Hematopoietic multipotent progenitor cell treated with erythropoietin and hydrocortisone succinate and interleukin-3 and kit ligand, for 4 days (in vitro differentiated cells): ENCODE results near the gene TPM2.

ENCODE experiments used
- DNase-seq: peaks from one replicate; pipeline ENCODE4 v3.0.0-alpha.2; 2015

Gene TPM2

DNA sequence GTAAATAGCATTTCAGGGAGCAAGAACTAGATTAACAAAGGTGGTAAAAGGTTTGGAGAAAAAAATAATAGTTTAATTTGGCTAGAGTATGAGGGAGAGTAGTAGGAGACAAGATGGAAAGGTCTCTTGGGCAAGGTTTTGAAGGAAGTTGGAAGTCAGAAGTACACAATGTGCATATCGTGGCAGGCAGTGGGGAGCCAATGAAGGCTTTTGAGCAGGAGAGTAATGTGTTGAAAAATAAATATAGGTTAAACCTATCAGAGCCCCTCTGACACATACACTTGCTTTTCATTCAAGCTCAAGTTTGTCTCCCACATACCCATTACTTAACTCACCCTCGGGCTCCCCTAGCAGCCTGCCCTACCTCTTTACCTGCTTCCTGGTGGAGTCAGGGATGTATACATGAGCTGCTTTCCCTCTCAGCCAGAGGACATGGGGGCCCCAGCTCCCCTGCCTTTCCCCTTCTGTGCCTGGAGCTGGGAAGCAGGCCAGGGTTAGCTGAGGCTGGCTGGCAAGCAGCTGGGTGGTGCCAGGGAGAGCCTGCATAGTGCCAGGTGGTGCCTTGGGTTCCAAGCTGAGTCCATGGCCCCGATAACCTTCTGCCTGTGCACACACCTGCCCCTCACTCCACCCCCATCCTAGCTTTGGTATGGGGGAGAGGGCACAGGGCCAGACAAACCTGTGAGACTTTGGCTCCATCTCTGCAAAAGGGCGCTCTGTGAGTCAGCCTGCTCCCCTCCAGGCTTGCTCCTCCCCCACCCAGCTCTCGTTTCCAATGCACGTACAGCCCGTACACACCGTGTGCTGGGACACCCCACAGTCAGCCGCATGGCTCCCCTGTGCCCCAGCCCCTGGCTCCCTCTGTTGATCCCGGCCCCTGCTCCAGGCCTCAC, 16.3 kb downstream of the TPM2 start, which contains the start of gene CA9:
TSS of gene CA9 (plus strand) at position 797 of the 893 bp plus-strand sequence. CDS start at position 829, 32 bp downstream.
- DNase-seq = no peak

DNA sequence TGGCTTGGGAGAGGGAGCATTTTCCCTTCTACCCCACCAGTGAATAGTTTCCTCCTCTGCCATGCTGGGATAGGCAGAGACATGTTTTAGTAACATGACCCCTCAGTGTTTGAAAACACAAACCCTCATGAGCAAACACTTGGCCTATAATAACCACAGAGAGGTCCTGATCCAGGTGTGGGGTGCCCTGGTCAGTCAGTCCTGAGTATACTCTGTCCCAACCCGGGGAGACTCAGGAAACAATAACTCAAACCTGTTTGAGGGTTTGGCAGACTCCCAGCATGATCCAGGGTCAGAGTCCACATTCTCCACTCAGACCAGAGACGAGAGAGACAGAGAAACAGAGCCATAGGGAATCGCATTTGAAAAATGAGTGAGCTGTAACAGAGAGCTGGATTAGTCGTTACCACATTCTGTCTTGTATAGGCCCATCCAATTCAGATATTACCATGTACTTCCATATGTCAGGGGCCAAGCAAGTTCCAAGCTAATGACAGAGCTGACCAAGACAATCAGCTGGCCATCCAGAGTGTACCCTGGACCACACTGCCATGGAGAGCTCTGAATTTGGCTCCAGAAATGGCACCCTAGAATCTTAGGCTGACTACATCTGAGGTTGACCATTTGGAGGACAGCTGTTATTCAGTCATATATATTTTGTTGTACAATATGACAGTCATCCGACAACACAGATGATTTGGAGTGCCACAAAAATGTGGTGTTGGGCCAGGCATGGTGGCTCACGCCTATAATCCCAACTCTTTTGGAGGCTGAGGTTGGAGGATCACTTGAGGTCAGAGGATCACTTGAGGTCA, 20.2 kb downstream of the TPM2 start:
- DNase-seq = no peak

DNA sequence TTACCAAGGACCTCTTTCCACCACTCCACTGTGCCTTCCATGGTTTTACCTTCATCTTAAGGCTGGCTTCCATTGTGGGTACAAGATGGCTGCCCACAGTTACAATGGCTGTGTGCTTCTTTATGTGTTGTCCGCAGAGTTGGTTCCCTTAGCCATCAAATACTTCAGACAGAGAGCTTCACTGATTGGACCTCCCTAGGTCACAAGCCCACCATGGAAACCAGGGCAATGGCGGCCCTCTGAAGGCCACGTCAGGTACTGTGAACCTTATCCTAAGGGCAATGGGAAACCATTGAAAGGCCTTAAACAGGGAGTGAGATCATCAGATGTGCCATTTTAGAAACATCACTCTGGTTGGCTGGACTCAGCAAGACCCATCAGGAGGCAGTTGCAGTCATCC, 21.8 kb downstream of the TPM2 start:
- no peak for DNase-seq

DNA sequence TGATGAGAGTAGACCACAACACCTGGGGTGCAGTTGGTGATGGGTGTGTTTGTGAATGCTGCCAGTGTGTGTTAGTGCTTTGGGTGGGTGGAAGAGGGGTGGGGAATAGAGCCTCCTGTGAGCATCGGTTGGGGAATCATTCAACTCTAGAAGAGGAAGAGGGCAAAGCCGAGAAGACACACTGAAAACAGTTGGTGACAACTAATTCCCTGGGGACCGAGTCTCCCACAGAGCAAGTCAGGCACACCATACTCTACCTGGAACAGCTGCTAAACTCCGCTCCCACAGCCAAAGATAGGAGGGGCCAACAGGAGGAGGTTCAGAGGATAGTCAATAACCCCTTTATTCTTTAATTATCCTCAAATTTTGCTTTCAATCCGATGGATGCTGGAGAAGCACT, 23.2 kb downstream of the TPM2 start:
- DNase-seq = no peak

DNA sequence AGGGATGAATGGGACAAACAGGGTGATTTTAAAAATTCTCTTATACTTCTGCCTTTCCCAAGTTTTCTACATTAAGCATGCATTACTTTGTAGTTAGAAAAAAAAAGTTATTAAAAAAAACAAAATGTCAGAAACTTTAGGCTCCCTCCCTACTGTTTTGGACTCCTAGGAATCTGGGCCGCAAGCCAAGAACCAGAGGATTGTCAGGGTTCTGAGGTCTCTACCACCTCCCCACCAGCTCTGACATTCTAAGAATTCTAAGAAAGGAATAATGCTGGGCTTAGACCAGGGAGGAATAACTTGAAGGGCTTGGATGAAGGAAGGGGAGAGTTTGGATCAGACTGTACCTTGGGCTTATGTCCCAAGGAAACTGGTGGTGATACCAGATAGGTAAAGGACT, 23.7 kb downstream of the TPM2 start:
- no peak for DNase-seq

DNA sequence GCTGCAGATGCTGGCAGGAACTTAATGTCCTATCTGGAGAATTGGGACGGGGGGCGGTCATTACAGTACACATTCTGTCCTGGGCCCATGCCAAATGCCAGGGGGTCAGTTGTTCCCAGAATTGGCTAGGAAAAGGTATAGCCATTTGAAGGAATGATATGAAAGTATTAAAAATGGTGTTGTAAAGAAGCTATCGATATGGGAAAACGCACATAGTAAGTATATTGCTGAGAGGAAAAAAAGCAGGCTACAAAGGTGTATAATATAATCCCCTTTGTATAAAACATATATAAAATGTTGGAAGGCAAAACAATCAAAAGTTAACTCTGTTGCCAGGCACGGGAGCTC, 24.3 kb downstream of the TPM2 start:
- DNase-seq = no peak

DNA sequence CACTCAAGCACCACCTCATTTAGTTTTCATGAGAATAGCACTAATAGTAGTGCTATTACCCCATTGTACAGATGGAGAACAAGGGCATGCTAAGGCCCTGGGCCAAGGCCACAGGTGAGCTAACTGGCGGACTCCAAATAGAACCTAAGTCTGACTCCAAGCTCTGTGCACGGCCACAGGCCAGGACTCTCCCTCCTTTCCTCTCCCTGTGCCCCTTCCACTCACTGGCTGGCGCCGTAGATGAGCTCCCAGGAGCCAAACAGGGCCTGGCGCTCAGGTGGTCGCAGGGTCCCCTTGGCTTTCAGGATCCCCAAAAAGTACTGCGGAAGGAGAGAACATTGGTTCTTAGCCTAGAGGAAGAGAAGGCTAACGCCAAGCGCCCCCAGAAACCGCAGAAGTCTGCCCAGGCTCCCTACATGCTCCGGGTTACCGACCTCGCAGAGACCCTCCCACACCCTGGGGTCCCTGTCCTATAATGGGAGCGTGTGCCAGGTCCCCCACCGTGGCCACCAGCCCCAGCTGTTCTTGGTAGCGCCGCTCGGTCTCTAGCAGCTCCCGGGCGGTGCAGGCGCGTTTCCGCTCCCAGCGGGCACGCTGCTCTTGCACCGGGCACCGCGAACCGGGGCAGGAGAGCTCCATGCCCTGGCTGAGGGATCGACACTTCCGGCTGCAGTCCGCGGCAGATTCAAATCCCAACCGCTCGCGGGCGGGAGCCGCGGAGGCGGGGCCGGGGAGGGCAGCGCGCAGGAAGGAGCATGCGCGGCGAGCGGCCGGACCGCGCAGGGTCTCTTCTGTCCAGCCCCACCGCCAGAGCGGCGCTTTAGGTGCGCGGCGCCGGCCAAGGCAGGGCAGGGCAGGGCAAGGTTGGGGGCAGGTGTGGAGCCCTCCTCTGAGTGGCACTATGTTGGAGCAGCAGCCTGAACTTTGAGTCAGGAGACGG, 24.9 kb downstream of the TPM2 start, which contains the start of gene ARHGEF39:
TSS of gene ARHGEF39 (minus strand) at position 665 of the 940 bp plus-strand sequence. CDS start at position 639, 26 bp downstream.
- DNase-seq = peak; percentile 92

DNA sequence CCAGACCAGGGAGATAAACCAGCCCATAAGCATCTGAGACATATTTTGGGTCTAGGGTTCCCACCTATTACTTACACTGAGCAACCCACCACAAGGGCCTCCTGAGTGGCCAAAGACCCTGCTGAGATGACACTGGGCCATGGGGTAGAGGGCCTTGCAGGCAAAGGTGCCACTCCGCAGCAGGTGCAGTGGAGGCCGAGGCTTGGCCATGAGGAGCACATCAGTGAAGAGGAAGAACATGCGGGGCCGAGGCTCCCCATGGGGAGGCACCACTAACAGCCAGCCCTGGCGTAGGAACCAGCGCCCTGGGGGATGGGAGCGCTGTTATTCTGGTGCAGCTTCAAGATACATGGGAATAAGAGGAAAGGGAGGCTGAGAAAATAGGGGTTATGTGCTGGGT, 27.3 kb downstream of the TPM2 start:
- DNase-seq = no peak

DNA sequence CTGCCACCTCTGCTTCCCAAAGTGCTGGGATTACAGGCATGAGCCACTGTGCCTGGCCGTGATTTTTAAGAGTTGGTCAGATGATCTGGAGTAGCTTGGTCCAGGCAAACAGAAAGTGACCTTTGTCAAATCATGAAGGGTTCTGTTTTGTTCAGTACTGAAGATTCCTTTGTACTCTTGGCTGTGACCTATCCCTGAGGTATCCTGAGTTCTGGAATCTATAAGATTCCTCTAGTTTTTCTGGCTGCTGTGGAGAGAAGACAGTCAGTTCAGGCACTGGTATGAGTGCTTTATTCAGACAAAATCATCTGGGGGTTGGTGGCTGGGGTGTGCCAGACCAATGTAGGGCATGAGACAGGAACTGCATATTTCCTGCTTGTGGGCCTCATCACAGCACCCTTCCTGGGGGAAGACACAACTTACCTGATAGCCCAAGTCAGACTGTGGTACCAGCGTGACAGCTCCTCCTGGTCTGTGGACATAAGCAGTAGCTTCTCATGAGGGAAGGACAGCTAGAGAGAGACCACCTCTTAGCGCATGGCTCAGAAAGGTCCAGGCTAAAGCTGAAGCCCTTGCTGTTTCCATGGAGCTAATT, 27.9 kb downstream of the TPM2 start:
- DNase-seq = no peak

DNA sequence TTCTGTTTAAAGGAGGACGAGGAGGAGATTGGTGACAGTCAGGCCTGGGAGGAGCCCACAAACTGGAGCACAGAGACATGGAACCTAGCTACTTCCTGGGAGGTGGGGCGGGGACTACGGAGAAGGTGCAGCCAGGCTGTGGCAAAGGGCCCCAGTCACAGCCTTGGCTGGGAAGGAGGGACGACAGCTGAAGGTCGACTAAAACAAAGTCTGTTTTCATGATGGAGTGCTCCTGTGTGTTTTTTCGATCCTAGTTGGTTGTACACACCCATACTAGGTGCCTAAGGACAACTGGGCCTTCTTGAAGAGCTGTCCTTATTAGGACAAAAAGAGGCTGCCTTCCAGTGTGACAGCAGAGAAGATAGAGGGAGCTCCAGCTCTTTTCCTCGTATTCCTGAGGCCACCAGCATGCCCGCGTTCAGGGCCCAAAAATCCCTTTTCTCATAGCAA, 28.7 kb downstream of the TPM2 start:
- peak; percentile 44 for DNase-seq

DNA sequence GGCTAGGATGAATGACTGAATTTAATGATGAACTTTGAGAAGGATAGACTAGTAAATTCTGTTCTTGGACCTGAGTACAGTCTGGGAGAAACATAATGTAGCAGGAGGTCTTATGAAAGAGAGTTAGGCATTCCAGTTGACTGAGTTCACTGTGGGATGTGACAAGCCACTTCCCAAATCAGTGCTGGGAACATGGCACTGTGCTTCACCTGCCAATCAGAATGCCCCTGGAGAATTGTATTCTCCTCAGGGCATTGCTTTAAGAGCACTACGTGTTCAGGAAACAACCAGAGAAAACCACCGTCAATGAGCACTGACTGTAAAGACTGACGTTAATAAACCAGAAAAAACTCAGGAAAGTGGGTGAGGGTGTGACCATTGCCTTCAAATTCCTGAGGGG, 30.4 kb downstream of the TPM2 start:
- no peak for DNase-seq

DNA sequence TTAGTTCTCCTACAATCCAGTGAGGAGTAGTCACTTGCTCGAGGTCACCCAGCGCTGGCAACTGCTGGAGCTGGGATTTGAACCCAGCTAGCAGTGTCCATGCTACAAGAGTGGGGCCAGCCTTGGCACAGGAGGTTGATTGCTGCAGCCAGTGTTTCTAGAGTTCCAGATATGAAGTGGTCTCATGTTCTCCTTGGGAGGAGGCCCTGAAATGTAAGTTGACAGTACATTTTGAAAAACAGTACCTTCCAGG, 30.8 kb downstream of the TPM2 start:
- peak; percentile 63 for DNase-seq

DNA sequence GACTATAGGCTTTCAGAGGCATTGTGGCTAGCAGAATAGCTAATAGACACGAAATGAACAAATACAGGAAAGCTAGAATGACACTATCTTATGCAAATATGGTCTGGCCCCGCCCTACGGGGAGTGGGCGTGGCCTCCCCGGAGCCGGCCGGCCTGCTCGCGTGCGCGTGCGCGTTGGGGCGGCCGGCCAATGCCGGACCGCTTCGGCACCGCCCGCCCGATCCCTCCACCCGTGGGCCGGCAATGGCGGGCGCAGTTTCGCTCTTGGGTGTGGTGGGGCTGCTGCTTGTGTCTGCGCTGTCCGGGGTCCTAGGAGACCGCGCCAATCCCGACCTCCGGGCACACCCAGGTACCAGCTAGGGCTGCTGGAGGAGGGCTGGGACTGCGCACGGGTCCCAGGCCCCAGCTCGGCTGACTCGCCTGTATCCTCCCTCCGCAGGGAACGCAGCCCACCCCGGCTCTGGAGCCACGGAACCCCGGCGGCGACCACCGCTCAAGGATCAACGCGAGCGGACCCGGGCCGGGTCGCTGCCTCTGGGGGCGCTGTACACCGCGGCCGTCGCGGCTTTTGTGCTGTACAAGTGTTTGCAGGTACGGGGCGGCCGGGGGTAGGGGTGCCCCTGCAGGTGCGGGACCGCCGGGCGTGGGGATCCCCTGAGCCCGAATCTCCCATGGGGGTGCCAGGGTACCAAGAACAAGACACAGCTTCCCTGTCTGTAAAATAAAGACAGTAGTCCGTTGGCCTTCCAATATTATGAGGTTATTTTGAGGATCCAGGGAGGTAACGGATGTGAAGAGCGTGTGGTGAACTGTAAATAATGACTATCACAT, 31.4 kb downstream of the TPM2 start, which contains the start of gene CCDC107:
TSS of gene CCDC107 (plus strand) at position 156 of the 831 bp plus-strand sequence. CDS start at position 244, 88 bp downstream.
- DNase-seq = peak; percentile 94

DNA sequence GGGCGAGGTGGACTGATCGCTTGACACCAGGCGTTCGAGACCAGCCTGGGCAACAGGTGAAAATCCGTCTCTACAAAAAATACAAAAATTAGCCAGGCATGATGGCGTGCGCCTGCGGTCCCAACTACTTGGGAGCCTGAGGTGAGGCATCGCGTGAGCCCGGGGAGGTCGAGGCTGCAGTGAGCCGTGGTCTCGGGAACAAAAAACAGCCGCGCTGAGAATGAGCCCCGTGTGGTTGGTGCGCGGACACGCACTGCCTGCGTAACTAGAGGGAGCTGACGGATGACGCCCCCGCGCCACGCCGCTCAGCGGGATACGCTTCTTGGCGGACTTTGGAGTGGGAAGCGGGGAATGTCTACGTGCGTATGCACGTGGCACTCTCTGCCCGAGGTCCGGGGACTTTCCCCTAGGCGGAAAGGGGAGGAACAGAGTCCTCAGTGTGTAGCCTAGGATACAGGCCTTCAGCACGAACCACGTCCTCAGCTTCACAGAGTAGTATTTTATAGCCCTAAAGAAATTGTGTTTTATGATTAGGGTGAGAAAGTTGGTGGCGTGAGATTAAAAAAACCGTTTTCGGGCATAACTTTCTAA, 32.1 kb downstream of the TPM2 start, which contains the start of gene RMRP:
TSS of gene RMRP (minus strand) at position 474 of the 591 bp plus-strand sequence.
- DNase-seq = peak; percentile 99

DNA sequence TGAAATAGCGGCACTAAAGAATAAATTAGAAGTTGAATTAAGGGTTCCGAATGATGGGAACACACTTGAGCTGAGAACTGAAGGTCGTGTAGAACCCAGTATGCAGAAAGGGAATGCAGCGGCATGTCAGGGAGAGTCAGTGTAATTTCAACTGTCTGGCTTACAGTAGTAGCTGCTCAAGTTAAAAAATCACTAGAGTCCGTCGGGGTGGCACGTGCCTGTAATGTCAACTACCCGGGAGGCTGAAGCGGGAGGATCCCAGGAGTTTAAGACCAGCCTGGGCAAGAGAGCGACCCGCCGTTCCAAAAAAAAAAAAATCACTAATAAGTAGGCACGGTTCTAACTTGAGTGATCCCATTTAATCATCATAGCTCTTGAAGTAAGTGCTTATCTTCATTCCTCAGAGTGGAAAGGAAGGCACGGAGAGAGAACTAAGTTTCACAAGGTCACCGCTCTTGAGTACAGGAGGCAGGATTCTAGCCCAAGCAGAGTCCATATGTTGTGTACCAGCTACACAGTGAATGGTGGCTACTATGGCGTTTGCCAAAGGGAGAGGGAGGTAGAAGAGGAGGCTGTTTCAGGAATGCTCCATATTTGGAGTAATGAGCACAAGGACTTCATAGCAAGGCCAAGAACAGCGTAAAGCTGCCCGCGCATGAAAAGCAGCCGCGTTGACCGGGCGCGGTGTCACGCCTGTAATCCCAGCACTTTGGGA, 32.7 kb downstream of the TPM2 start:
- peak; percentile 60 for DNase-seq

DNA sequence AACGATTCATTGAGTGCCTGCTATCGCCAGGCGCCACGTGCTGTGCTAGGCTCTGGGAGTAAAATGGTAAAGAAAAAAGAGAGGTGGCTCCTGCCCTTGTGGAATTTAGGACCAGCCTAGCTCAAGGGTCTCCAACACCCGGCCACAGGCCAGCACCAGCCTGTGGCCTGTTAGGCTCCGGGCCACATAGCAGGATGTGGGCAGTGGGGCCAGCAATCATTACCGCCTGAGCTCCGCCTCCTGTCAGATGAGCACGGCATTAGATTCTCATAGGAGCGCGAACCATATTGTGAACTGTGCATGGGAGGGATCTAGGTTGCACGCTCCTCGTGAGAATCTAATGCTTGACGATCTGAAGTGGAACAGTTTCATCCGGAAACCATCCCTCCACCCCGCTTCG, 33.4 kb downstream of the TPM2 start:
- peak; percentile 60 for DNase-seq

DNA sequence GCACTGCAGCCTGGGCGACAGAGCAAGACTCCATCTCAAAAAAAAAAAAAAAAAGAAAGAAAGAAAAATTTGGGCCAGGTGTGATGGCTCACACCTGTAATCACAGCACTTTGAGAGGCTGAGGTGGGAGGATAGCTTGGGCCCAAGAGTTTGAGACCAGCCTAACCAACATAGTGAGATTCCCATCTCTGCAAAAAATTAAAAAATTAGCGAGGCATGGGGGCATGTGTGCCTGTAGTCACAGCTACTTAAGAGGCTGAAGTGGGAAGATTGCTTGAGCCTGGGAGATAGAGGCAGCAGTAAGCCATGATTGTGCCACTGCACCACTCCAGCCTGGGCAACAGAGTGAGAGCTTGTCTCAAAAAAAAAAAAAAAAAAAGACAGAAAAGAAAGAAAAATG, 36.1 kb downstream of the TPM2 start:
- DNase-seq = no peak

DNA sequence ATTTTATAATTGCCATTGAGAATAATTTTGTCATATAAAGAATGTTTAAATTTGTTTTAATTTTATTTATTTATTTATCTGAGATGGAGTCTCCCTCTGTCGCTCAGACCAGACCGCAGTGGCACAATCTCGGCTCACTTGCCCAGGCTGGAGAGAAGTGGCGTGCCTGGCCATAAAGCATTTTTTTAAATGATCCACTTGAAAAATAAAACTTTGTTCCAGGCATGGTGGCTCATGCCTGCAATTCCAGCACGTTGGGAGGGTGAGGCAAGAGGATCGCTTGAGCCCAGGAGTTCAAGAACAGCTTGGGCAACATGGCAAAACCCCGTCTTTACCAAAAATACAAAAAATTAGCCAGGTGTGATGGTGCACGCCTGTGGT, 36.9 kb downstream of the TPM2 start:
- no peak for DNase-seq

DNA sequence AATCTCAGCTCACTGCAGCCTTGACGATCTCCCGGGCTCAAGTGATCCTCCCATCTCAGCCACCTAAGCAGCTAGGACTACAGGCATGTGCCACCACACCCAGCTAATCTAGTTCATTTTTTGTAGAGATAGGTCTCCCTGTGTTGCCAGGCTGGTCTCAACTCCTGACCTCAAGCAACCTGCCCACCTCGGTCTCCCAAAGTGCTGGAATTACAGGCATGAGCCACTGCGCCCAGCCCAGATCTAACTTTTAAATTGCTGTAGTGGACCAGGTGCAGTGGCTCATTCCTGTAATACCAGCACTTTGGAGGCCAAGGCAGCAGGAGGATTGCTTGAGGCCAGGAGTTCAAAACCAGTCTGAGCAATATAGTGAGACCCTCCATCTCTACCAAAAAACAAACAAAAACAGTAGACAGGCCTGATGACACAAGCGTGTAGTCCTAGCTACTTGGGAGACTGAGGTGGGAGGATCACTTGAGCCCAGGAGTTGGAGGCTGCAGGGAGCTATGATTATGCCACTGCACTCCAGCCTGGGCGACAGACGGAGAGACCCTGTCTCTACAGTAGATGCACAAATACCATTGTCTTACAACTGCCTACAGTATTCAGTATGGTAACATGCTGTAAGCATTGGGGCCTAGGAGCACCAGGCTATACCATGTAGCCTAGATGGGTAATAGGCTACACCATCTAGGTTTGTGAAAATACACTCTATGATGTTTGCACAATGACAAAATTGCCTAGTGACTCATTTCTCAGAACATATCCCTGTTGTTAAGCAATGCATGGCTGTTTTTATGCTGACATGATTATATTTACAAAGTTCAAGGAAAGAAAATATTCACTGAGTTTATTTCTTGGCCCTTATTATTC, 37.5 kb downstream of the TPM2 start:
- peak; percentile 31 for DNase-seq
